HCT116 (cell line): ENCODE data around the gene TAS2R20. TPM values are rescaled to one million over a fixed set of nuclear protein-coding genes. Genes with fewer than 3 reads are reported as not detected.

ENCODE experiments used
- ATAC-seq: fragments of 200-7000 bp; cut with Tn5 transposase; 2 replicates; pipeline ENCODE4 v1.9.1; 2020; ENCODE audit warnings: mild to moderate bottlenecking, moderate library complexity
- BruUV-seq: library from RNA; stranded (reverse); fragments of 400-500 nt; replicated peaks from 2 replicates; lab custom pipeline; 2021; lab: Mats Ljungman, UMichigan
- CTCF ChIA-PET: fragments of 300-600 bp; sonication (Branson Sonifier 250); formaldehyde crosslinking; loops from one replicate; lab custom pipeline; 2021; ENCODE audit warnings: antibody characterized with exemption; lab: Charles Lee
- POLR2A ChIA-PET: fragments of 300-600, 350-600 bp; sonication (Branson Sonifier 250); formaldehyde crosslinking; loops from one replicate; lab custom pipeline; 2021; ENCODE audit warnings: antibody characterized with exemption; lab: Charles Lee
- RAD21 ChIA-PET, 2 experiments: fragments of 300-600 bp; sonication (Branson Sonifier 250); formaldehyde crosslinking; loops; one replicate each; lab custom pipeline; 2023; ENCODE audit warnings: low total read pairs in 2 of 2; ENCODE audit not compliant: uncharacterized antibody in 2 of 2, unreplicated experiment in 2 of 2, low non-redundant PET in 1 of 2; lab: Charles Lee
- DNase-seq: peaks from one replicate; pipeline ENCODE4 v3.0.0-alpha.2; 2010; ENCODE audit warnings: low read depth, low spot score
- H2AFZ ChIP-seq: fragments of 200-600 bp; shearing (Covaris generic), sonication (generic); 2 replicates; pipeline ENCODE4 v1.6.1; 2017; ENCODE audit warnings: low read depth, mixed run types, mixed read lengths, antibody characterized with exemption, low read length; ENCODE audit not compliant: poor library complexity, severe bottlenecking
- H3K27ac ChIP-seq: 2 replicates; pipeline ENCODE4 v1.5.1; 2012; ENCODE audit warnings: low read depth, low read length
- H3K27me3 ChIP-seq: fragments of 200-600 bp; sonication (generic); 2 replicates; pipeline ENCODE4 v1.6.1; 2016; ENCODE audit warnings: mixed run types, low read length, mixed read lengths; ENCODE audit not compliant: insufficient read depth
- H3K36me3 ChIP-seq, 2 experiments: fragments of 200-500 bp in 1 of 2; fragments of 200-600 bp in 1 of 2; sonication (Bioruptor generic) in 1 of 2; sonication (generic) in 1 of 2; 2 replicates each; pipeline versions ENCODE4 v1.5.1 to v1.6.1; 2014 to 2016; ENCODE audit warnings: low read length in 2 of 2, inconsistent platforms in 1 of 2, mixed read lengths in 1 of 2, mixed run types in 1 of 2; ENCODE audit not compliant: insufficient read depth in 2 of 2, control insufficient read depth in 1 of 2
- H3K4me1 ChIP-seq, 2 experiments: fragments of 200-600 bp in 1 of 2; sonication (generic) in 1 of 2; 2 replicates each; pipeline versions ENCODE4 v1.5.1 to v1.6.1; 2012 to 2017; ENCODE audit warnings: low read length in 2 of 2, inconsistent platforms in 1 of 2, mild to moderate bottlenecking in 1 of 2, mixed read lengths in 1 of 2, mixed run types in 1 of 2, moderate library complexity in 1 of 2; ENCODE audit not compliant: insufficient read depth in 2 of 2, control insufficient read depth in 1 of 2
- H3K4me2 ChIP-seq: fragments of 200-600 bp; sonication (generic); 2 replicates; pipeline ENCODE4 v1.6.1; 2017; ENCODE audit warnings: mixed run types, low read length, mixed read lengths
- H3K4me3 ChIP-seq, 2 experiments: fragments of 200-600 bp in 1 of 2; sonication (generic) in 1 of 2; replicated peaks in 1 of 2; 2 replicates each; pipeline ENCODE4 v1.5.1; 2011 to 2016; ENCODE audit warnings: low read length in 2 of 2, control low read depth in 1 of 2, low read depth in 1 of 2, mild to moderate bottlenecking in 1 of 2, mixed read lengths in 1 of 2, mixed run types in 1 of 2
- H3K79me2 ChIP-seq: fragments of 200-600 bp; sonication (generic); 2 replicates; pipeline ENCODE4 v1.6.1; 2017; ENCODE audit warnings: mild to moderate bottlenecking, mixed run types, low read length, moderate library complexity, mixed read lengths; ENCODE audit not compliant: insufficient read depth
- H3K9ac ChIP-seq: fragments of 200-600 bp; sonication (generic); 2 replicates; pipeline ENCODE4 v1.6.1; 2016; ENCODE audit warnings: low read length, mixed read lengths
- H3K9me2 ChIP-seq: fragments of 200-600 bp; sonication (generic), shearing (Covaris generic); 2 replicates; pipeline ENCODE4 v1.6.1; 2017; ENCODE audit warnings: mixed run types, mild to moderate bottlenecking, moderate library complexity; ENCODE audit not compliant: insufficient read depth
- H3K9me3 ChIP-seq, 2 experiments: fragments of 200-500 bp in 1 of 2; fragments of 200-600 bp in 1 of 2; sonication (Bioruptor generic) in 1 of 2; sonication (generic) in 1 of 2; 2 replicates each; pipeline ENCODE4 v1.6.1; 2014 to 2017; ENCODE audit warnings: low read length in 2 of 2, mixed read lengths in 2 of 2, inconsistent platforms in 1 of 2, low read depth in 1 of 2, mild to moderate bottlenecking in 1 of 2, mixed run types in 1 of 2, moderate library complexity in 1 of 2; ENCODE audit not compliant: control insufficient read depth in 1 of 2, insufficient read depth in 1 of 2
- H4K20me1 ChIP-seq: fragments of 200-600 bp; sonication (generic), shearing (Covaris generic); 2 replicates; pipeline ENCODE4 v1.6.1; 2017; ENCODE audit warnings: mixed run types, mild to moderate bottlenecking, moderate library complexity; ENCODE audit not compliant: insufficient read depth
- ATF3 ChIP-seq: IDR thresholded peaks from 2 replicates; pipeline ENCODE4 v1.6.1; 2012
- CBX3 ChIP-seq: IDR thresholded peaks from 2 replicates; pipeline ENCODE4 v1.6.1; 2012; ENCODE audit warnings: low read depth
- CEBPB ChIP-seq: IDR thresholded peaks from 2 replicates; pipeline ENCODE4 v1.6.1; 2012; ENCODE audit warnings: low read depth
- EGR1 ChIP-seq: IDR thresholded peaks from 2 replicates; pipeline ENCODE4 v1.6.1; 2012; ENCODE audit warnings: low read depth
- ELF1 ChIP-seq: IDR thresholded peaks from 2 replicates; pipeline ENCODE4 v1.6.1; 2012; ENCODE audit warnings: low read depth, borderline replicate concordance
- EZH2 ChIP-seq: fragments of 200-600 bp; sonication (generic); IDR thresholded peaks from 2 replicates; pipeline ENCODE4 v1.6.1; 2017; ENCODE audit warnings: antibody characterized with exemption, mixed run types
- EZH2phosphoT487 ChIP-seq: fragments of 200-600 bp; IDR thresholded peaks from 2 replicates; pipeline ENCODE4 v1.6.1; 2018; ENCODE audit warnings: antibody characterized with exemption, borderline replicate concordance
- JUND ChIP-seq: IDR thresholded peaks from 2 replicates; pipeline ENCODE4 v1.6.1; 2012
- MAX ChIP-seq: IDR thresholded peaks from 2 replicates; pipeline ENCODE4 v1.6.1; 2012
- POLR2AphosphoS5 ChIP-seq: IDR thresholded peaks from 2 replicates; pipeline ENCODE4 v1.6.1; 2011; ENCODE audit warnings: mild to moderate bottlenecking, low read depth, low read length, moderate library complexity
- SIN3A ChIP-seq: IDR thresholded peaks from 2 replicates; pipeline ENCODE4 v1.6.1; 2012; ENCODE audit warnings: low read depth
- SP1 ChIP-seq: IDR thresholded peaks from 2 replicates; pipeline ENCODE4 v1.6.1; 2012; ENCODE audit warnings: low read depth
- SRF ChIP-seq: IDR thresholded peaks from 2 replicates; pipeline ENCODE4 v1.6.1; 2012; ENCODE audit warnings: low read depth
- TCF7L2 ChIP-seq: IDR thresholded peaks from 2 replicates; pipeline ENCODE4 v1.7.0; 2011; ENCODE audit warnings: borderline replicate concordance, inconsistent platforms; ENCODE audit not compliant: insufficient read depth, insufficient read length; ENCODE audit errors: extremely low read depth
- YY1 ChIP-seq: IDR thresholded peaks from 2 replicates; pipeline ENCODE4 v1.6.1; 2011; ENCODE audit warnings: low read length, low read depth, moderate library complexity, mild to moderate bottlenecking; ENCODE audit not compliant: insufficient replicate concordance; ENCODE audit errors: extremely low read depth
- ZBTB33 ChIP-seq: IDR thresholded peaks from 2 replicates; pipeline ENCODE4 v1.6.1; 2011; ENCODE audit warnings: mild to moderate bottlenecking, low read length, moderate library complexity; ENCODE audit not compliant: insufficient replicate concordance; ENCODE audit errors: extremely low read depth
- ZFX ChIP-seq: fragments of 450-650 bp; IDR thresholded peaks from 2 replicates; pipeline ENCODE4 v1.6.1; 2017
- ZNF274 ChIP-seq: fragments of 200-500 bp; sonication (Bioruptor generic); IDR thresholded peaks from 2 replicates; pipeline ENCODE4 v1.6.1; 2014; ENCODE audit warnings: mild to moderate bottlenecking, low read depth, low read length, inconsistent platforms
- intact Hi-C: fragments of 100-400 bp; cut with micrococcal nuclease; formaldehyde crosslinking; loops from 2 replicates; pipeline ENCODE4 v1.10.0; 2022
- total RNA-seq: library from RNA; stranded (reverse); gene quantifications from one replicate; pipeline ENCODE4 v1.2.1, GENCODE V29; 2021; ENCODE audit not compliant: unreplicated experiment
- TF ChIP-seq, protein P1 (sequence below), 3 experiments: fragments of 200-600 bp in 1 of 3; sonication (generic) in 1 of 3; IDR thresholded peaks in 2 of 3; conservative IDR thresholded peaks in 1 of 3; 2 replicates each; pipeline ENCODE4 v1.5.1; 2012 to 2017; ENCODE audit warnings: low read depth in 2 of 3, low read length in 2 of 3, antibody characterized with exemption in 1 of 3, borderline replicate concordance in 1 of 3, control low read depth in 1 of 3, mild to moderate bottlenecking in 1 of 3, mixed read lengths in 1 of 3, mixed run types in 1 of 3, moderate library complexity in 1 of 3; ENCODE audit not compliant: insufficient read depth in 1 of 3

Gene TAS2R20
- total RNA-seq, 1 experiment from 2014 or later = 0.76 TPM

DNA sequence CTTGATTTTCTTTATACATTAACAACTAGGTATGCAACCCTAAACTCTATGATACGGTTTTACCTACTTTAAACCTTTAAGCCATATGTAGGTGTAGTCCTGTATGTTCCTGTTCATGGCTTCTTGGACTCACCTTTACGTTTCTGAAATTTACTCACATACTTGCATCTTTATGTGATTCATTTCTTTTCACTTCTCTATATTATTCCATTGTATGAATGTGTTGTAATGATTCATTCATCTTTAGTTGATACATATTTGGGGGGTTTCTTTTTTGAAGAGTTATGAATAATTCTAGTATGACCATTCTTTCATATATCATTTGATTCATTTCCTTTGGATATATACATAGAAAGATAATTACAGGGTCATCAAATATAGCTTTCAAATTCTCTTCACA lies 9.0 kb downstream of the TAS2R20 start:
- ATAC-seq (no peak), DNase-seq (no peak)
- H4K20me1 ChIP-seq = no peaks in the 10 kb centered on the region
- no peak overlapping the region for H3K4me2 ChIP-seq
- no peaks in the 10 kb centered on the region for H3K27me3 ChIP-seq
- no peaks in the 10 kb centered on the region for H3K36me3 ChIP-seq
- no peaks in the 10 kb centered on the region for H3K9me2 ChIP-seq
- RAD21 ChIA-PET = no interaction called here
- H3K79me2 ChIP-seq = no peaks in the 10 kb centered on the region
- H3K4me1 ChIP-seq = no peaks in the 10 kb centered on the region
- CTCF ChIA-PET = no interaction called here
- H3K9me3 ChIP-seq = peaks cover 0 to 8% of the 10 kb centered on the region in 2 experiments; a peak in 1 of 4 replicates
- H3K9ac ChIP-seq = no peak overlapping the region
- H2AFZ ChIP-seq = no peak overlapping the region
- POLR2A ChIA-PET = no interaction called here
- no peak overlapping the region for H3K27ac ChIP-seq
- TF ChIP-seq SIN3A (no peak), ZFX (no peak), MAX (no peak), ATF3 (no peak), SRF (no peak), YY1 (no peak), EZH2 (no peak), POLR2AphosphoS5 (no peak), EGR1 (no peak), ZBTB33 (no peak), CBX3 (no peak), CEBPB (no peak), SP1 (no peak), ZNF274 (no peak), JUND (no peak), EZH2phosphoT487 (no peak), TCF7L2 (no peak), ELF1 (no peak)
- TF ChIP-seq, protein P1, sequence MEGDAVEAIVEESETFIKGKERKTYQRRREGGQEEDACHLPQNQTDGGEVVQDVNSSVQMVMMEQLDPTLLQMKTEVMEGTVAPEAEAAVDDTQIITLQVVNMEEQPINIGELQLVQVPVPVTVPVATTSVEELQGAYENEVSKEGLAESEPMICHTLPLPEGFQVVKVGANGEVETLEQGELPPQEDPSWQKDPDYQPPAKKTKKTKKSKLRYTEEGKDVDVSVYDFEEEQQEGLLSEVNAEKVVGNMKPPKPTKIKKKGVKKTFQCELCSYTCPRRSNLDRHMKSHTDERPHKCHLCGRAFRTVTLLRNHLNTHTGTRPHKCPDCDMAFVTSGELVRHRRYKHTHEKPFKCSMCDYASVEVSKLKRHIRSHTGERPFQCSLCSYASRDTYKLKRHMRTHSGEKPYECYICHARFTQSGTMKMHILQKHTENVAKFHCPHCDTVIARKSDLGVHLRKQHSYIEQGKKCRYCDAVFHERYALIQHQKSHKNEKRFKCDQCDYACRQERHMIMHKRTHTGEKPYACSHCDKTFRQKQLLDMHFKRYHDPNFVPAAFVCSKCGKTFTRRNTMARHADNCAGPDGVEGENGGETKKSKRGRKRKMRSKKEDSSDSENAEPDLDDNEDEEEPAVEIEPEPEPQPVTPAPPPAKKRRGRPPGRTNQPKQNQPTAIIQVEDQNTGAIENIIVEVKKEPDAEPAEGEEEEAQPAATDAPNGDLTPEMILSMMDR (IDR thresholded peaks at IDR 0.05 in 2 of 3, conservative IDR thresholded peaks at IDR 0.05 in 1 of 3; ENCODE audit: borderline replicate concordance in 1 of 3, insufficient read depth in 1 of 3, low read depth in 2 of 3, low read length in 2 of 3) = no peak
- BruUV-seq = no TSS peak
- H3K4me3 ChIP-seq = no peak overlapping the region
- intact Hi-C loops = no loop called here
